ENCODE measurements around the gene SH3BP4. TPM values are rescaled to one million over a fixed set of nuclear protein-coding genes. Genes with fewer than 3 reads are reported as not detected.

The SH3BP4 gene
- total RNA-seq, 1 donor from 2014 or later, result 51.9 TPM

- DNase-seq (ENCODE audit: low spot score), result no peak
- Mint-ChIP-seq H3K9me3 (ENCODE audit: low read depth) (no peaks in the 10 kb centered on the region), H3K27me3 (ENCODE audit: low read depth) (no peaks in the 10 kb centered on the region)
Measured at GRCh38 chr2:234917211-234917975, 34.4 kb upstream of the SH3BP4 start.

GRCh38 chr2:234919711-234920110 lies 32.1 kb upstream of the SH3BP4 start:
- no peaks in the 10 kb centered on the region for H3K36me3 Mint-ChIP-seq (ENCODE audit: low read depth)
- DNase-seq (ENCODE audit: low spot score), result no peak
- no peaks in the 10 kb centered on the region for H3K27me3 Mint-ChIP-seq (ENCODE audit: low read depth)
- peaks cover 12% of the 10 kb centered on the region for H3K4me1 Mint-ChIP-seq (ENCODE audit: low read depth)
- no peak overlapping the region for H3K4me3 Mint-ChIP-seq (ENCODE audit: unreplicated experiment)
- no peak overlapping the region for H3K27ac Mint-ChIP-seq (ENCODE audit: unreplicated experiment)
- TF ChIP-seq, protein P1, sequence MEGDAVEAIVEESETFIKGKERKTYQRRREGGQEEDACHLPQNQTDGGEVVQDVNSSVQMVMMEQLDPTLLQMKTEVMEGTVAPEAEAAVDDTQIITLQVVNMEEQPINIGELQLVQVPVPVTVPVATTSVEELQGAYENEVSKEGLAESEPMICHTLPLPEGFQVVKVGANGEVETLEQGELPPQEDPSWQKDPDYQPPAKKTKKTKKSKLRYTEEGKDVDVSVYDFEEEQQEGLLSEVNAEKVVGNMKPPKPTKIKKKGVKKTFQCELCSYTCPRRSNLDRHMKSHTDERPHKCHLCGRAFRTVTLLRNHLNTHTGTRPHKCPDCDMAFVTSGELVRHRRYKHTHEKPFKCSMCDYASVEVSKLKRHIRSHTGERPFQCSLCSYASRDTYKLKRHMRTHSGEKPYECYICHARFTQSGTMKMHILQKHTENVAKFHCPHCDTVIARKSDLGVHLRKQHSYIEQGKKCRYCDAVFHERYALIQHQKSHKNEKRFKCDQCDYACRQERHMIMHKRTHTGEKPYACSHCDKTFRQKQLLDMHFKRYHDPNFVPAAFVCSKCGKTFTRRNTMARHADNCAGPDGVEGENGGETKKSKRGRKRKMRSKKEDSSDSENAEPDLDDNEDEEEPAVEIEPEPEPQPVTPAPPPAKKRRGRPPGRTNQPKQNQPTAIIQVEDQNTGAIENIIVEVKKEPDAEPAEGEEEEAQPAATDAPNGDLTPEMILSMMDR (IDR thresholded peaks at IDR 0.05), result no peak
- H3K9me3 Mint-ChIP-seq (ENCODE audit: low read depth), result peaks cover 8% of the 10 kb centered on the region

More at GRCh38 chr2:234917211-234917975, 34.4 kb upstream of the SH3BP4 start:
- TF ChIP-seq, protein P1 (IDR thresholded peaks at IDR 0.05), result no peak
- H3K27ac Mint-ChIP-seq (ENCODE audit: unreplicated experiment), result no peak overlapping the region
- no peaks in the 10 kb centered on the region for H3K36me3 Mint-ChIP-seq (ENCODE audit: low read depth)
- H3K4me3 Mint-ChIP-seq (ENCODE audit: unreplicated experiment), result no peak overlapping the region
- peaks cover 12% of the 10 kb centered on the region for H3K4me1 Mint-ChIP-seq (ENCODE audit: low read depth)

DNA sequence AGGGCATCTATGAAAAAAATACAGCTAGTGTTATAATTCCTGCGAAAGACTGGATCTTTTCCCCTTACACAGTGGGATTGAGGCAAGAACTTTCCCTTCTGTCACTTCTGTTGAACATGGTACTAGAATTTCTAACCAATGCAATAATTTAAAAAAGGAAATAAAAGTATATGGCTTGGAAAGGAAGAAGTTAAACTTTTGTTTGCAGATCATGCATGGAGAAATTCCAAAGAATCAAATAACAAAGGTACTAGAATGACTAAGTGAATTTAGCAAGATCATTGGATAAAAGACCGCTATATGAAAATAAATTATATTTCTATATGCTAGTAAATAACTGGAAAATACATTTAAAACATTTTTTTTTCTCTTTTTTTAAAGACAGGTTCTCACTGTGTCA lies 31.0 kb upstream of the SH3BP4 start:
- peaks cover 12% of the 10 kb centered on the region for H3K4me1 Mint-ChIP-seq (ENCODE audit: low read depth)
- H3K4me3 Mint-ChIP-seq (ENCODE audit: unreplicated experiment), result no peak overlapping the region
- no peak overlapping the region for H3K27ac Mint-ChIP-seq (ENCODE audit: unreplicated experiment)
- no peaks in the 10 kb centered on the region for H3K27me3 Mint-ChIP-seq (ENCODE audit: low read depth)
- no peaks in the 10 kb centered on the region for H3K36me3 Mint-ChIP-seq (ENCODE audit: low read depth)
- TF ChIP-seq, protein P1 (IDR thresholded peaks at IDR 0.05), result no peak
- peaks cover 13% of the 10 kb centered on the region for H3K9me3 Mint-ChIP-seq (ENCODE audit: low read depth)
- no peak for DNase-seq (ENCODE audit: low spot score)

GRCh38 chr2:234929002-234929401 lies 22.8 kb upstream of the SH3BP4 start:
- Mint-ChIP-seq H3K4me1 (ENCODE audit: low read depth) (no peaks in the 10 kb centered on the region), H3K36me3 (ENCODE audit: low read depth) (no peaks in the 10 kb centered on the region), H3K9me3 (ENCODE audit: low read depth) (peaks cover 12% of the 10 kb centered on the region), H3K4me3 (ENCODE audit: unreplicated experiment) (no peak overlapping the region), H3K27me3 (ENCODE audit: low read depth) (peaks cover 3% of the 10 kb centered on the region), H3K27ac (ENCODE audit: unreplicated experiment) (no peak overlapping the region)
- TF ChIP-seq, protein P1 (IDR thresholded peaks at IDR 0.05), result no peak
- no peak for DNase-seq (ENCODE audit: low spot score)

- no peak for DNase-seq (ENCODE audit: low spot score)
- TF ChIP-seq, protein P1 (IDR thresholded peaks at IDR 0.05), result no peak
- Mint-ChIP-seq H3K4me1 (ENCODE audit: low read depth) (no peaks in the 10 kb centered on the region), H3K4me3 (ENCODE audit: unreplicated experiment) (no peak overlapping the region), H3K27ac (ENCODE audit: unreplicated experiment) (no peak overlapping the region), H3K9me3 (ENCODE audit: low read depth) (peaks cover under 1% of the 10 kb centered on the region), H3K36me3 (ENCODE audit: low read depth) (no peaks in the 10 kb centered on the region), H3K27me3 (ENCODE audit: low read depth) (peaks cover 3% of the 10 kb centered on the region)
Measured at GRCh38 chr2:234930397-234930796, 21.4 kb upstream of the SH3BP4 start.
